Stomach (tissue), 4 donors: ENCODE data around the gene ZIK1.

ENCODE experiments used
- EP300 ChIP-seq: sonication (generic); formaldehyde crosslinking; IDR thresholded peaks from one replicate; pipeline ENCODE4 v1.6.1; 2017; ENCODE audit warnings: antibody characterized with exemption
- TF ChIP-seq, protein P1 (sequence below), 7 experiments: fragments of 450-650 bp in 4 of 7; fragments of 200-600 bp in 3 of 7; sonication (generic) in 3 of 7; IDR thresholded peaks; one replicate each; pipeline ENCODE4 v1.5.1; 2016 to 2019; ENCODE audit warnings: antibody characterized with exemption in 7 of 7, control low read depth in 2 of 7, mild to moderate bottlenecking in 1 of 7

DNA sequence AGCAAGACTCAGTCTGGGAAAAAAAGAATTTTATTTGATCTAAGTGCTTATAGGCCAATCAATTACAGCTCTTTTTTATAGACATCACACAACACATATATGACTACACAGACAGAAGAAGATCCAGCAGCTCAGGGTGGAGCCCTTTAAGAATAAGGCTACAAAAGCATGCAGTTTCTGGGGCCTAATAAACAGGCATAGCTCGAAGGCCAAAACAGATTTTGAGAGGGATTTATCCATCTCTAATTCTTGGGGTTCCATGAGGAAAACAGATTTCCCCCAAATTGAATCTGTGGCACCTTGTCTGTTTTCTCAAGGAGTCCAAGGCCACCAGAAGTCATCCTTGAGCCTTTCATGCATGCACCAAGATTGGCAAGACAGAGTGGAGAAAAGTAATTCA is 20.4 kb upstream of the ZIK1 start:
- TF ChIP-seq, protein P1, sequence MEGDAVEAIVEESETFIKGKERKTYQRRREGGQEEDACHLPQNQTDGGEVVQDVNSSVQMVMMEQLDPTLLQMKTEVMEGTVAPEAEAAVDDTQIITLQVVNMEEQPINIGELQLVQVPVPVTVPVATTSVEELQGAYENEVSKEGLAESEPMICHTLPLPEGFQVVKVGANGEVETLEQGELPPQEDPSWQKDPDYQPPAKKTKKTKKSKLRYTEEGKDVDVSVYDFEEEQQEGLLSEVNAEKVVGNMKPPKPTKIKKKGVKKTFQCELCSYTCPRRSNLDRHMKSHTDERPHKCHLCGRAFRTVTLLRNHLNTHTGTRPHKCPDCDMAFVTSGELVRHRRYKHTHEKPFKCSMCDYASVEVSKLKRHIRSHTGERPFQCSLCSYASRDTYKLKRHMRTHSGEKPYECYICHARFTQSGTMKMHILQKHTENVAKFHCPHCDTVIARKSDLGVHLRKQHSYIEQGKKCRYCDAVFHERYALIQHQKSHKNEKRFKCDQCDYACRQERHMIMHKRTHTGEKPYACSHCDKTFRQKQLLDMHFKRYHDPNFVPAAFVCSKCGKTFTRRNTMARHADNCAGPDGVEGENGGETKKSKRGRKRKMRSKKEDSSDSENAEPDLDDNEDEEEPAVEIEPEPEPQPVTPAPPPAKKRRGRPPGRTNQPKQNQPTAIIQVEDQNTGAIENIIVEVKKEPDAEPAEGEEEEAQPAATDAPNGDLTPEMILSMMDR (IDR thresholded peaks at IDR 0.05): no peak
- TF ChIP-seq EP300: no peak
